ENCODE results near the gene PSMF1.

PSMF1 gene

GRCh38 chr20:1190847-1191246 is 72.4 kb downstream of the PSMF1 start:
- DNase-seq (ENCODE audit: low read depth) = no peak

GRCh38 chr20:1191299-1191698 is 72.9 kb downstream of the PSMF1 start:
- DNase-seq (ENCODE audit: low read depth) = no peak

DNA sequence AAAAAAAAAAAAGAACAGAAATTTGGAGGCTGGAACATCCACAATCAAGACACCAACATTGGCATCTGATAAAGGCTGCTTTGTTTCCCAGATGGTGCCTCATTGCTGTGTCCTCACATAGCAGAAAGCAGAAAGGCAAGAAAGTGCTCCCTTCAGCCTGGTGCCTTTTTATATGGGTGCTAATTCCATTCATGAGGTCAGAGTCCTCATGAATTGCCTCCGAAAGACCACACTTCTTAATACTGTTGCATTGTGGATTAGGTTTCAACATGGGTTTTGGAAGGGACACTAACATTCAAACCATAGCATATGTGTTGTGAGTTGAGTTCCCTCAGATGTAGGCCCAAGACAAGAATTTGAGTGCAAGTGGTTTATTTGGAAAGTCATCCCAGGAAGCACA is 76.8 kb downstream of the PSMF1 start:
- DNase-seq (ENCODE audit: low read depth) = no peak

DNA sequence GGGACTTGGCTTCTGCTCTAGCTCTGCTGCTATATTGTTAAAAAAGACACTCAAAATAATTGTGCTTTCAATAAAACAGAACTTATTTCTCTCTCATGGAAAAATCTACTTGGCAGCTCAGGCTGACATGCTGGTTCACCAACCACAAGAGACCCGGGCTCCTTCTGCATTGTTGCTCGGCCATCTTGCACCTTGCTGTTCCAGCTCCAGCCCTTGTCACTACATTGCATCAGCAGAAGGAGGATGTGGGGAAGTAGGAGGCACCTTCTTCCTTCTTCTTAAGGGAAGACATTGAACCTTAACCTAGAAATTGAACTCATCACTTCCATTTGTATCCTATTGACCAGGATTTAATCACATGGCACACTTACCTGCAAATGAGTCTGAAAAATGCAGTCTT is 78.2 kb downstream of the PSMF1 start:
- no peak for DNase-seq (ENCODE audit: low read depth)

DNA sequence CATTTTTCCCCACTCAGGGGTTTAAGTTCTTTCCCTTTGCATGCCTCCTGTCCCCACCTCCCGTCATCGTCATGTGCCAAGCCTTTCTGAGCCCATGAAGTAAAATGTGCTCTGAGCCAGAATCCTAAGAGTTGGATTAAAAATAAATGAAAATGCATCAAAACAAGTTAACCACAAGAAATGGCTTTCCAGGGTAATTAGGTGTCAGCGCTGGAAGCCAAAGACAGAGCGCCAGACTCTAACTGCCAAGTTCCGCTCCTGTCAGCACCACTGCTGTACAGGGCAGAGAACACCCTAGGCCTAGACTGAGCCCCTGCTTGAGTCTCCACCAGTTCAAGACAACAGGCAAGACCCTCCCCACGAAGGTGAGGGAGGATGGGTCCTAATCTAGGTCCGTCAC is 79.4 kb downstream of the PSMF1 start:
- no peak for DNase-seq (ENCODE audit: low read depth)

DNA sequence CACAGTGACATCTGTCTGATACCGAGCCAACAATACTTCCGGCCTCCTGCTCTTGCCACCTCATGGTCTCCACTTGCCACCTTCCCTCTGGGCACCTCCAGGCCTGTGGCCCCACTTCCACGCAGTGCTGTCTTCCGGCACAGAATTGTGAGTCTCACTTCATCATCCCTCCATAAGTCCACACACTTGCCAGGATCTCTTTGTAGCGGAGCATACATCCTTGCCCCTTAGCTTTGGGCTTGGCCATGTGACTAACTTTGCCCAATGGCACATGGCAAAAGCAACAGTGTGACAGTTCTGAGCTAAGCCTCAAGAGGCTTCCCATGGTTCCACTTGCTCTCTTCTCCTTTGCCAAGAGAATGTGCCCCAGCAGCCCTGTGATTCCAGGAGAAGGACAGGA is 80.3 kb downstream of the PSMF1 start:
- no peak for DNase-seq (ENCODE audit: low read depth)

DNA sequence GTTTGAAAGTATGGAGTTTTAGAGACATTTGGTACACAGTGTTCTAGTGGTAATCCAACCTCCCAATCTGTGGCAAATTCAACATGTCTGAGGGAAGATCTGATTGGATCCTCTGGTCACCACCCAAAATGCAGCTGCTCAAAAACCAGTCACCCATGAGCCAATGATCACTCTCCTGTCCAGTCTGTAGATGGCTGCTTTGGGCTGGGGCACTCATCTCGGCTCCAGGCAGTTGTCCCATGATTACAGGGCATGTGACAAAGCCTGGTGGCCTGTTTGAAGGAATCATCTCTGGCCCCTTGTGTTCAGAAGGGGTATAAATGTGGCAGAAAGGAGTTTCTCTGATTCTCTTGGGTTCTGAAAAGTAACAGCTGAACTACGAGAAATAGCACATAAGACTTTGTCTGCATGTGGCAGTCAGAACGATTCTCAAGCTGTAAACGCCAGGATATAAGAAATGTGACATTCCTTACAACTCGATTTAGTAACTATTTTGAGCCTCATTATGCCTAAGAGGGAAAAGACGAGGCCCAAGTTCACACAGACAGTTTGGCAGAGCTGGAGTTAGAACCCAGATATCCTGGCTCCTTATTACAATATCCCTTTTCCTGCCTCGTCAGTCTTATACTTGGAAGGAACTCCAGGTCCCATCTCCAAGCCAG is 80.9 kb downstream of the PSMF1 start:
- no peak for DNase-seq (ENCODE audit: low read depth)

- DNase-seq (ENCODE audit: low read depth) = no peak
Measured at GRCh38 chr20:1199964-1200363, 81.6 kb downstream of the PSMF1 start.

- no peak for DNase-seq (ENCODE audit: low read depth)
Measured at GRCh38 chr20:1202762-1203504, 84.5 kb downstream of the PSMF1 start, which contains the start of gene C20orf202. Gene C20orf202 (plus strand): TSS chr20:1203454. CDS start chr20:1203586, 132 bp downstream.

- no peak for DNase-seq (ENCODE audit: low read depth)
Measured at GRCh38 chr20:1203630-1204029, 85.2 kb downstream of the PSMF1 start.

GRCh38 chr20:1204113-1204512 is 85.7 kb downstream of the PSMF1 start:
- DNase-seq (ENCODE audit: low read depth) = no peak

DNA sequence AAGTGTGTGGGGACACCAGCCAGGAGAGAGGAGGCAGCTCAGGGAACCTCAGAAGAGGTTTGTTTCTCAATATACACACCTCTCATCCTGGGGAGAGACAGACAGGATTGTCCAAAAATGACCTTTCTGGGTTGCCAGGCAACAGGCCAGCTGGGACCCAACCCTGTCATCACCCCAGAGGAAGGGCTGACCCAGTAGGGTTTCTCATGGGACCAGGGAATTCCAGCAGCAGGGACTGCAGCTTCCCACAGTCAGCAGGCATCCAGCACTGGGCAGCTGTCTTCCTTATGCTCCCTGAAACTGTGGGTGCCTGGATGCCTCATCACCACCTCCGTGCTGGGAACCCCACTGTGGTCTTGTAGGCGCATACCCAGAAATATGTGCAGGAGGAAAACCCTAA is 86.2 kb downstream of the PSMF1 start:
- no peak for DNase-seq (ENCODE audit: low read depth)

GRCh38 chr20:1205802-1206201 is 87.4 kb downstream of the PSMF1 start:
- no peak for DNase-seq (ENCODE audit: low read depth)

DNA sequence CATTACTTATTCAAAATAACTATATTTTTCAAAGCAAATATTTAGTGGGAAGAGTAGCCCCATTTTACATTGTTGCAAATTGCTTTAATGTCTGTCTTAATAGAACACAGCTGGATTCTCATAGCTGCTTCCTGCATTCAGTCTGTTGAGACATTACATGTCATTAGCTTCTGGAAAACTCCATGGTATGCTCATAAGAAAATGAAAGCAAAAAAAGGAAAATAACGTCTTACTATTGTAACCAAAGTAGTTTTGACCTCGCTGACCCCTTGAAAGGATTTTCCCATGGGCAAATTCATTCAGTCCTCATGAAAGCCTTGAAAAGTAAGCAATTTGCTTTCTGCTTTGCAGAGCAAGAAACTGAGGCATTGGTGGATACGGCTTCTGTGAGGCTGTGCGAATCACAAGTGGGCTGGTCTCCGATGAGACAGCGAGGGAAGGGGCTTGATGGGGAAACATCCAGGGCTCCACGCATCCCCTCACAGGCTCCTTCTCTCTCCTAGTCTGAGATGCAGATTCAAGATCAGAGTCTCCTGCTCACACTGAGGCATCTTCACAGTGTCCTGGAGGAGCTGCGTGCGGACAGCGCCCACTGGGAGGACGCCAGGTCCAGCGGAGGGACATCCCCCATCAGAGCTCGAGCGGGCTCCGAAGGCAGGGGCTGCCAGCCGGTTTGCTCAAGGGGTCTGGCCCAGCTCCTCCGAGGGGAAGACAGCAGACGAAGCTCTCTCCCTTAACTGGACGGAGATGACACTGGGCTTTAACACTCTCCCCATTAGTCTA is 88.2 kb downstream of the PSMF1 start:
- DNase-seq (ENCODE audit: low read depth) = no peak

GRCh38 chr20:1207293-1207878 is 89.0 kb downstream of the PSMF1 start:
- no peak for DNase-seq (ENCODE audit: low read depth)

- no peak for DNase-seq (ENCODE audit: low read depth)
Measured at GRCh38 chr20:1209447-1210387, 91.3 kb downstream of the PSMF1 start.

DNA sequence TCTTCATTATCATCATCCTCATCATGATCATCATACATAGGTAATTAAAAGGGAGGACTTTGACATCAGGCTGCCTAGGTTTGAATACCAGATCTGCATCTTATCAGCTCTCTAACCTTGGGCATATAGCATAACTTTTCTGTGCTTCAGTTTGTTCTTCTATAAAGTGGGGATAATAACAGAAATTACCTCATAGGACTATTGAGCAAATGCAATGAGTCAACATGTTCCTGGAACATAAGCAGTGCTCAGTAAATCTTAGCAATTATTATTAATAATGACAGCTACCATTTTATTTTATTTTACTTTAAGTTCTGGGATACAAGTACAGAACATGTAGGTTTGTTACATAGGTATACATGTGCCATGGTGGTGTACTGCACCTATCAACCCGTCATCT is 92.1 kb downstream of the PSMF1 start:
- DNase-seq (ENCODE audit: low read depth) = no peak

DNA sequence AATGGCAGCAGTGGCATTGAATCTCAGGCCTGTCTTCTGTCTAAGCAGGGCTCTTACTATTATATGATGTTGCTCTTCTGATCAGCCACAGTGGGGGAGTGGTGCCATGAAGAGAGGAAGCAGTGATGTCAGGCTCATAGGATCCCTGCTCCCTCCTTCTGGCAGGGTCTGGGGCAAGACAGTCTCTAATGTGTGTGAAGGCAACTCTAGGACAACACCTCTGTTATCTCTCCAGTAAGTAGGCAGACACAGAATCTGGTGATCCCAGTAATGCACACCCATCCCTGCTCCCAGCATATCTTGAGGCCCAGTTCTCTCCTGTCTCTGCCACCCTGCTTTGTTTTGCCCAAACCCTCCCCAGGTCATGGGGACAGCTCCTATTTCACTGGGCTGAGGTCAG is 93.6 kb downstream of the PSMF1 start:
- no peak for DNase-seq (ENCODE audit: low read depth)

GRCh38 chr20:1212607-1213396 is 94.4 kb downstream of the PSMF1 start:
- DNase-seq (ENCODE audit: low read depth) = peak; percentile 69

GRCh38 chr20:1214838-1215261 is 96.4 kb downstream of the PSMF1 start:
- DNase-seq (ENCODE audit: low read depth) = no peak
